Left renal pelvis (tissue), 4 donors: Measurements from ENCODE around the gene LPIN3. TPM values are rescaled to one million over a fixed set of nuclear protein-coding genes. Genes with fewer than 3 reads are reported as not detected.
A peak's percentile ranks its signal among the peaks of the same experiment; 100 is the strongest.

Source experiments
- DNase-seq, 4 donors: peaks; one replicate each; pipeline ENCODE4 v3.0.0-alpha.2; 2013; ENCODE audit warnings: low read depth in 4 of 4, low spot score in 3 of 4
- polyA plus RNA-seq, 4 donors: library from polyadenylated mRNA; unstranded; fragments of 120-200 nt; gene quantifications; one replicate each; pipeline ENCODE4 v1.2.1, GENCODE V29; 2013; ENCODE audit not compliant: insufficient read length in 4 of 4

Gene LPIN3
- polyA plus RNA-seq, 4 donors: 5.6 to 19.6 (median 10.5) TPM

DNA sequence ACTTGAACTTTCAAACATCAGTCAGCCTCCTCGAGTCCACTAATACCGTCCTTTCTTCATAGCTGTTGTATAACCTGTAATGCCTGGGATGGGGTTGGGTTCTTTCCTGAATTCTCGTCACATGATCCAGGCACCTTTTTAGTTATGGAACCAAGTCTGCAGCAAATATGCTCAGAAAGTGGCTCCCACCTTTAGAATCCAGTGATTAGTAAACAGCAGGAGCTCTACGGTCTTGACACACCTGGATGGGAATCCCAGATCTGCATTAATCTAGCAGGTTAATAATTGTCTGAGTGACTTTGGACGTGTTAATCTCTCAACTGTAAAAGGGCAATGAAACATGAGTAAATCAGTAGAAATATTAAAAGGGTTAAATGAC lies 22.4 kb upstream of the LPIN3 start:
- no peak for DNase-seq

DNA sequence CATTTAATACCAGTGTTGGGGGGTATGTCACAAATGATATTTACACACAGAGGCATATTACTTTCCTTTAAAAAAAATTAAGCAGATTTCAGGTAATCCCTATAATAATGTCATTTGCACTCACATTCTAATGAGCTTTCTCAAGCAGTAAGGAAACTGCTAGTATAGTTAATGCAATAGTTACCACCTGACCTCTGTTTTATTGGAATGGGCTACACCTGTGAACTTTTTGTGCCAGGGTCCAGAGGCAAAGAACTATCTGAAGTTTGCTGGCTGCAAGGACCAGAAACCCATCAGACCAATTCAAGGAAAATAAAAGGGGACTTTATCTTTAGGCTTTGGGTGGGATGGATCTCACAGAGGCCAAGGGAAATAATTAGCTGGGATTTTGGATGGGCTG lies 20.2 kb upstream of the LPIN3 start:
- DNase-seq: no peak

DNA sequence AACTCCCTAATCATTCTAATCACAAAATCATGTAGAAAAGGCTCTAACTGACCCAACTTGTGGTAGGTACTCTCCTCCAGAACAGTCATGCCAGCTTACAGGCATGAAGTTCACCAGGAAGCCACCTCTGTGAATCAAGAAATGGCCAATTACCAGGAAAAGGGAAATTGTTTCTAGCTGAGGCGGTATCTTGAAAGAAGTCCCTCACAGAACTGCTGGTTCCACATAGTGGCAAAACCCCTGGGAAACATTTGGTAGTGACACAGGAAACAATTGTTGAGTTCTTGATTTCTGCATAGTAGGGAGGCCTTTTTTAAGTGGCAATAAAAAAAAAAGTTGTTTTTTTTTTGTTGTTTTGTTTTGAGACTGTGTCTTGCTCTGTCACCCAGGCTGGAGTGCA lies 19.6 kb upstream of the LPIN3 start:
- no peak for DNase-seq

DNA sequence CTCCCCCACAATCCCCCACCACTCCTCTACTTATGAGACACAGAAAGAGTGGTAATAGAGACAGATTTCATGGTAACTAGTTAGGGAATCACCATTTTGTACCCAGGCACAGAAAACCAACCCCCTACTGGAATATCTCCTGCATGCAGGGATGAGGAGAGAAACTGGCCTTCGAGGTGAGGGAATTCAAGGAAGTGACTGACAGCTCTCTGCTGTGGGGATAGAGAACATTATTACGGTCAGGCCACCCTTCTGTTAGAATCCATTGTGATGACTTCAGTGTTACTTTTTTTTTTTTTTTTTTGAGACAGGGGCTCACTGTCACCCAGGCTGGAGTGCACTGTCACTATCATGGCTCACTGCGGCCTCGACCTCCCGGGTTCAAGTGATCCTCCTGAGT lies 13.4 kb upstream of the LPIN3 start:
- no peak for DNase-seq

DNA sequence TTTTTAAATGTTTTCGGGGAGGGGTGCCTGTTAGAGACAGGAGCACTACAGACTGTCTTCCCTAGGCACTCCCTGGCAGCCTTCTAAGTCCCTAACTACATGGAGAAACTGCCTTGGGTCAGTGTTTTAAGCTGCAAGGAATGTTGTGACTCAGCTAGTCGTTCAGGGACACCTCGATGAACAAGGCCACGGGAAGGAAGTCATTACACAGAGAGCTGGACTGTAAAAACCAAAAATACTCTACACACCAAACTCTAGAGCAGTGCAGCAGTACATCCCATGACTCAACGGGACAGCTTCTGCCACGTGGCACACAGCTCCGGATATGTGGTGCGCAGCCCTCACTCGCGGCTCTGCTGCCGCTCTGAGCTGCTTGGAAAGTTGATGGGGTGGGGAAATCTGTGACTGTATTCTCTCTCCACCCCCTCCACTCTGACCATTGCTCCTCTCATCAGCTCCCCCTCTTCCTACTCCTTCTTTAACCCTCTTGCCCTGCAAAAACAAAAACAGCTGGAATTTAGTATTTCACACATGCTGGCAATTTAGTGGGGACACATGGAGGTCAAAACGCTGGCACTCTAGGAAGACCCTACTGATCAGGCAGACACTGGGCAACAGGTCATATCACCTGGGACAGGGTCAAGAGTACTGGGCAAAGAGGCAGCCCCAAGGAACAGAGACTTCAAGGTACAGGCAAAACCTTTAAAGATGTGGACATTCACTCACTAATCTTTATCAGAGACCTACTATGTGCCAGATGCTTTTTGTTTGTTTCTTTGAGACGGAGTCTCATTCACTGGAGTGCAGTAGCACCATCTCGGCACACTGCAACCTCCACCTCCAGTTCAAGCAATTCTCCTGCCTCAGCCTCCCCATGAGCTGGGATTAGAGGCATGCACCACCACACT lies 10.9 kb upstream of the LPIN3 start:
- peak in 1 of 4 donors; percentile 42 for DNase-seq

DNA sequence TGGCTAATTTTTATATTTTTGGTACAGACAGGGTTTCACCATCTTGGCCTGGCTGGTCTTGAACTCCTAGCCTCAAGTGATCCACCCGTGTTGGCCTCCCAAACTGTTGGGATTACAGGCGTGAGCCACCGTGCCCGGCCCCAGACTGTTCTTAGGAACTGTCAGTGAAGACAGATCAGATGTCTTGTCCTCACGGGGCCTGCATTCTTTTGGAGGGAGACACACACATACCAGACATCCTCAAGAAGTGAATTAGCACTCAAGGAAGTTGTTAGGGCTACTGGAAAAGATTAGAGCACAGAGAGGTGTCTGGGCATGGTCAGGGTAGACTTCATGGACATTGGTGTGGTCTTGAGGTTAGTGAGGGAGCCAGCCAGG lies 10.3 kb upstream of the LPIN3 start:
- no peak for DNase-seq

DNA sequence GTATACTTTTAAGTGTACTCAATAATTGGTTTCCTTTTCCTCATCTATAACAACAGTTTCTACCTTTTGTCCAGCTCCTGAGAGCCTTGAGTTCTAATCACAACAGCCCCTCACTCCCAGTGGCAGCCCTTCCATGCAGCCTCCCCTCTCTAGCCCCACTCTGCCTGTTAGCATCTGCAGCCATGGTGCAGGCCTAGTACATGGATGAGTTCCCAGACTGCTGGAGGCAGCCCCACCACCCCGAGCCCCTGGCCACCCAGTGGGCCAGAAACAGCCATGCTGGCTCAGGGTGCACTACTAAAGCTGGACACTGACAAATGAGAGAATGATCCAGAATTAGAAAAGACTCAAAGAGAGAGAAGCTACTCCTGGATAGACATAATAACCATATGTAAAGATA lies 9.7 kb upstream of the LPIN3 start:
- no peak for DNase-seq

DNA sequence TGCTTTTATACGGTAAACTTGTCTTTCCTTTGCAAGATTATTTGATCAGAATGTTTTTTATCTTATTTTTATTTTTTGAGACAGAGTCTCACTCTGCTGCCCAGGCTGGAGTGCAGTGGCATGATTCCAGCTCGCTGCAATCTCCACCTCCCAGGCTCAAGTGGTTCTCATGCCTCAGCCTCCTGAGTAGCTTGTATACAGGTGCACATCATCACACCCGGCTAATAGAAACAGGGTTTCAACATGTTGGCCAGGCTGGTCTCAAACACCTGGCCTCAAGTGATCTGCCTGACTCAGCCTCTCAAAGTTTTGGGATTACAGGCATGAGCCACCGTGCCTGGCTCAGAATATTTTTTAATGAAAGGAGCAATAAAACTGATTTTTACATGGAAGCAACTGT lies 8.9 kb upstream of the LPIN3 start:
- no peak for DNase-seq

DNA sequence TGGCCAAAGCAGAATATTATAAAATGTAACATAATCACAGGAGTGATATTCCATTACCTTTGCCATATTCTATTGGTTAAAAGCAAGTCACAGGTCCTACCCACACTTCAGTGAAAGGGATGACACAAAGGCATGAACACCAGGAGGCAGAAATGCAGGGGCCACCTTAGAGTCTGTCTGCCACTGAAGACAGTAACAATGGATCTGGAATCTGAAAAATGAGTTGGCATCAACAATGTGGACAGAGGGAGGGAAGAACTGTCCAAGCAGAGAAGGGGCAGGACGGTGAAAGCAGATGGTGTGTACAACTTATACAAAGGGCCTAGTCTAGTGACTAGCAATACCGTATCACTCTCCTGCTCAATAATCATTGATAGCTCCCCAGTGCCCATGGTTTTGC lies 6.6 kb upstream of the LPIN3 start:
- DNase-seq: no peak

DNA sequence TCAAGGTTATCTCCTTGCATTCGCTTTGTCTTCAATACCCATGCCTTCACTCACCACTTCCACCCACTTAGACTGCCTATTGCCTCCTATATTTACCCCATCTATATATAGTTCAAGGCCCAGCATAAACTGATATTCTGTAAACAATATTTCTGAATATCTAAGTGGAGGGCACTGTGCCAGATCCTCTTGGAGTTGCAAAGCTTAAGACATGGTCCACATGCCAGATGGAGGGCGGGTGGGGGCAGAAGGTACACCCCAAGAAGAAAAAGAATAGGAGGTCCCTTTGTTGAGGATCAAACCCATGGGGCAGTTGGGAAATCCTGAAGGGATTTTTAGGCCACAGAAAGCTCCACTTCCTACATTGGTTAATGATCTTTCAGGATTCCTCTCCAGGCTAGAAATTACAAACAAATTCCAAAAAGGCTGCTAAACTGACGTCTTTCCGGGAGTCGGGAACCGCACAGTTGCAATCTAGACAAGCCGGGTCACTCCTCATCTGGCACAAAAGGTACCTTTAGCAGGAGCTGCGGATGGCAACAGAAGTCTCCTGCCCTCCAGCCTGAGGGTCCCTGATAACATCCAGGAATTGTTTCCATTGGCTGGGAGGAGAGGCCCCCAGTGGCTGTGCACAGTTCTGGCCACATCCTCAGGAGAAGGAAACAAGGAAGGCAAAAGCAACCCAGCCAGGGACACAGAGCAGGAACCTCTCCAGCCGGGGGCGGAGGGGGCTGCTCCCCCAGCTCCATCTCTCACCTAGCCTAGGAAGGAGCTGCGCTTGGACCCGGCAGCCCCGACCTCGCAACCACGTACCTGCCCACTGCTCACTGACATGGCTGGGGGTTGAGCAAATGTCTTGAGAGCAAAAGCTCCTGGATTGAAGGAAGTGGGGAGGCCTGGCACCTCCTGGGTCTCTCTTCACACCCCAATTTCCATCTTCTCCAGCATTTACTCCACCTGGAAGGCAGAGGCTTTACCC lies 5.9 kb upstream of the LPIN3 start:
- DNase-seq: no peak

DNA sequence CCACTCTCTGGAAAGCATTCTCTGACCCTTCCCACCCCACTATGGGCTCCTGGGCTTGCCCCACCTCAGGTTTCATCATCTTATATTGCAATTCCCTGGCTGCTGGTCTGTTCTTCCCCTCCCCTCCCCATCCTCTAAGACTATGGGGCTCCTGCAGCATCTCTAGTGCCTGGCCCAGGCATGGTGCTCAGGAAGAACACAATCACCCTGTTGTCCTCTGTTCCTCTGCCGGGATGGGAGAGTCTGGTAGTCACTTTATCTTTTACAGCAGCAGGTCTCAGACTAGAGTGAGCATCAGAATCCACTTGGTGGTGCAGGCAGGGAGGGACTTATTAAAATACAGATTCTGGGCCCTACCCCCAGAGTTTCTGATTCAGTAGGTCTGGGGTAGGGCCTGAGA lies 5.0 kb upstream of the LPIN3 start:
- no peak for DNase-seq

DNA sequence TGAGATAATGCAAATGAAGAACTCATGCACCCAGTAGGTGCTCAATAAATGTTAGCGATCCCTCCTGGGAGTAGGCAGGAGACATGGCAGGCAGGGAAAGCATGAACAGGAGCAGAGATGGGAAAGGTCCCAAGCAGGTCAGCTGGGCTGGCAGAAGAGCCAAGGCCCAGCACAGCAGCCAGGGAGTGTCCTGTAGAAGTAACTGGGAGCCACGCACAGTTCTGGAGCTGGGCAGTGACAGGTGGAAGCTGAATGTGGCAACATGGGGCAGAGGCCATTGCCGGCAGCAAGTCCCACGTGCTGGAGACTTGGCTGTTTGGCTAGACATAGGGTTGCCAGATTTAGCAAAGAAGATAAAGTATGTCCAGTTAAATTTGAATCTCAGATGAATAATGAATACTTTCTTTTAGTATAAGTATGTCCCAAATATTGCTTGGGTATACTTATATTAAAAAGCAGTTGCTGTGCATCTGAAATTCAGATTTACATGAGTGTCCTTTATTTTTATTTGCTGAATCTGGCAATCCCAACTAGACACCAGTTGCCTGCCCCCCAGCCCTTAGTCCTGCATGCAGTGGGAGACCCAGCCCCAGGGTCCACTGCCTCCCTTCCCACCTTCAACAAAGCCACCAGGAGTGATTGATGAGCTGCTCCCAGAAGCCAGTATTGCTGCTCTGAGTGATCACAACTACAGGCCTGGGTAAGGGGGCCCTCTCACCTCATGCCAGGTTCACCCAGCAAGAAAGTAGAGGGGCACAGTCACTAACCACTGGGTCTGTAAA lies 3.7 kb upstream of the LPIN3 start:
- DNase-seq: no peak

DNA sequence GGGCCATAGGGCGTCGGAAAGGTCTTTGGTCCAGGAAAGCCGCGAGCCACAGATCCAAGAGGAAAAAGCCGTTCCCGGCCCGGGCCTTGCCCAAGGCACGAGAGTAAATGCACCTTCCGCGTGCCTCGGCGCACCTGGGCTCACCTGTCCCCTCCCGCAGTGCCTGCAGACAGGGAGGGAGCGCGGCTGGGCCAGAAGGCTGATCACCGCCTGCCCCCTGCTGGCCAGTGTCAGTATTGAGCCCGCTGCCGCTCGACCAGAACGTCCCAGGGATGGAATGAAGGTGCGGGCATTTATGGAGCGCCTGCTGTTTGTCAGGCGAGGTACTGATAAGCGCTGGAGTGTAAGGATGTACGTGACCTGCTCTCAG lies 679 bp upstream of the LPIN3 start:
- peak in 1 of 4 donors; percentile 59 for DNase-seq

DNA sequence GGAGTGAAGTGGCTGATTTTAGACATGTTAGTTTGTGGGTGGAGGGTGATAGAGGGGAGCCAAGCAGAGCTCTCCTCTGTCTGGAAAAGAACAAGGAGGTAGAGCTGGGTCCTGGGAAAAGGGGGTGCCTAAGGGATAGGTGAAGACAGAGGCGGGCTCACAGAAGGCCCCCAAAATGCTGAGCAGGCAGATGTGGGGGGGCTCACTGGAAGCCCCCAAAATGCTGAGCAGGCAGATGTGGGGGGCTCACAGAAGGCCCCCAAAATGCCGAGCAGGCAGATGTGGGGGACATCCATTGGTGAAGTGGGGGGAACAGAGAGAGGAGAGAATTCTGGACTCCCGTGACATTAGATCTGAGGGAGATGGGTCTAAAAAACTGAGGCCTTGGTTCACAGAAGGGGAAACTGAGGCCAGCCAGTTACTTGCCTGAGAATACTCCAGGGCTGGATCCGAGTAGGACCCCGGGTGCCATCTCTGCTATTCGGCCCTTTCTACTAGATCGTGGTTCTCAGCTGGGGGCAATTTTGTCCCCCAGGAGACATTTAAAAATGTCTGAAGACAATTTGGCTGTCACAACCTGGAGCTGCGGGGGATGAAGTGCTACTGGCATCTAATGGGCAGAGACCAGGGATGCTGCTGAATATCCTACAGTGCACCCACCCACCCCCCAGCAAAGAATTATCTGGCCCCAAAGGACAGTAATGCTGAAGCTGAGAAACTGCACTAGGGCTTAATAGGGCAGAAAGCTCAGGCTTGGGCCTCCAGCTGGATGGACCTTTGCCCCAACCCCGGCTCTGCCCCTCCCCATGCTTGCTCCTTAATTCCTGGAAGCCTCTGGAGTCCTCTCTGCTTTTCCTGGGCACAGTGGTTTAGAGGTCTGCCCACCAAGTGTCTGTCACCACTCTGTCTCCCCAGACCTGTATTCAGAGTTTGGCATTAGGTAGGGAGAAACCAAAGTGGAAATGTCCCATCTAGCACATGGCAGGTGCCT lies 2.1 kb downstream of the LPIN3 start:
- no peak for DNase-seq

DNA sequence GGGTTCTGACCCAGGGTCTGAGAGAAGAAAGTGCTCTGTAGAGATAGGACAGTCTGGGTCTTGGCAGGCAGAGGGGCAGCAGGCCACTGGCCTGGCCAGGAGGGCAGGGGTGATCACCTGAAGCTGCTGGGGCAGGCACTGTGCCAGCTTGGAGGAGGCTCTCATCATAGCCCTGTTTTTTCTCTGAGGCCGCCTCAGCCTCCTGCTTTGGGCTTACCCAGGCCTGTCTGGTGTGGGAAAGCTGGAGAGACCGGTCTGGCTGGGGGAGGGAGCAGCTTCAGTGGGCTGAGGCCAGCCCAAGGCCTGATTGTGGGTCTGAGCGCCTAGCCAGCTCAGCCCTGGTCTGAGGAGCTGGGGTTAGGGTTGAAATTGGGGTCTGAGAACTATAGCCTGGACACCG lies 3.9 kb downstream of the LPIN3 start:
- no peak for DNase-seq

DNA sequence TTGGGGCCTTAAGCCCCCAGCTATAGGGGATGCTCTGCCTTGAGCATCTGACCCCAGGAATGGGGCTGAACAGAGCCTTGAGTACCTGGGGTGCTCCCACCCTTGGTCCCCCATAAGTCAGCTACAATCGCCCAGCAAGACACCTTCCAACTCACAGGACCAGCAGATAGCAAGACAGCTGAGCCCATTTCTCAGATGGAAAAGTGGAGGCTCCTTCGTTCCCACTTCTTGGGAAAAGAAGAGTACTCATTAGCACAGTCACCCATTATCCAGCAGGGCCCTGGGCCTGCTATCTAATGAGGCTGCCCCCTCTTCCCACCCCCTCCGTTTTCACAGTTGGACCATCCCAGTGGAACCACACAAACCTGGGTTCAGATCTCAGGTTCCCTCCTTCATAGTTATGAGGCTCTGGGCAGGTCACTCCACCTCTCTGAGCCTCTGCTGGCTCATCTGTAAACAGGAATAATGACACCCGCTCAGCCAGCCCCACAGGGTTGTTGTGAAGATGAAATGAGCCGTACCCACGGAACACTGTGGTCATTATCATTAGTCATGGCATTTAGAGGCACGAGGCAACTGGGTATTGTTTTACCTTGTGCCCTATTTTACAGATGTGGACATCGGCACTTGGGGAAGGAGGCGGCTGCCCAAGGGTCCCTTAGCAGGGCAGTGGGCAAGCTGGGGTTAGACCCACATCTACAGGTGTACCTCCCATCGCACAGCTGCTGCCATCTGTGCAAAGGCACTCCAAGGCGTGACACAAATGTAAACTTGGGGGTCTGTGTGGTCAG lies 4.5 kb downstream of the LPIN3 start:
- no peak for DNase-seq

DNA sequence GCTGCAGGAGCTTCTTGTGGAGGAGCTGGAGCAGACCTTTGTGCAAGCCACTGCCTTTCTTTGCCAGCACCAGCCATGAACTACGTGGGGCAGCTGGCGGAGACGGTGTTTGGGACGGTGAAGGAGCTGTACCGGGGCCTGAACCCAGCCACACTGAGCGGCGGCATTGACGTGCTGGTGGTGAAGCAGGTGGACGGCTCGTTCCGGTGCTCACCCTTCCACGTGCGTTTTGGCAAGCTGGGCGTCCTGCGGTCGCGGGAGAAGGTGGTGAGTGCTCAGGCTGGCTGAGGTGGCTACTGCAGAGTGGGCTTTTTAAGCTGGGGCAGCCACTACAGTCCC lies 5.1 kb downstream of the LPIN3 start:
- no peak for DNase-seq

DNA sequence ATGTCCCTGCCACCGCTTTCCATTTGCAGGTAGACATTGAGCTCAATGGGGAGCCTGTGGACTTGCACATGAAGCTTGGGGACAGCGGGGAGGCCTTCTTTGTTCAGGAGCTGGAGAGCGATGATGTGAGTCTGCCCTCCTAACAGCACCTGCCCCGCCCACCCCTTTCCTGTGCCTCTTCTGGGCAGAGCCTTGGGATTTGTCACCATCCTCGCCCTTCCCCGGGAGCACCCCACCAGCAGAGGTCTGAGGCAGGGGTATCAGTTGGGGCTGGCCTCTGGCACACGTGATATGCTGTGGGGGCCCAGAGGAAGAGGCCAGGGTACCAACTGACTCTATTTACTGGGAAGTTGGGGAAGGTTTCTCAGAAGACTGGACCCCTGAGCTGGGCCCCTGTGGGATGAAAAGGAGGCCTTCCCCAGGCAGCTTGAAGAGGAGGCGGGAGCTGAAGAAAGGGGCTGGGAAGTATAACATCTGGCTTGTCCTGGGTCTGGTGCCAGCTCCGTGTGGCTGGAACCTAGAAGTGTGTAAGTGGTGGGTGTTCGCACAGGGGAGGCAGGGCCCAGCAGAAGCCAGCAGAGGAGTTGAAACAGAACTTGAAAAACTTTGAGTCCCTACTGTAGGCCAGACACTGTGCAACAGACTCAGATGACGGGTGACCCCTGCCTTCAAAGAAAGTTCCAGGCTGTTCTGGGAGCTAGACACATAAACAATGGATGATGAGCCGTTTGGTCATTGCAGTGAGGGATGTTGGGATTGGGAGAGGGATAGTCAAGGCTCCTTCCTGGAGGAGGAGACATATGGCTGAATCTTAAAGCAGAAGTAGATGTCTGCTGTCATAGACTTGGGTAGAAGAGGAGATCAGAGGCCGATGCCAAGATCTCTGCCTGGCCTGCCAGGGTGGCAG lies 7.2 kb downstream of the LPIN3 start:
- no peak for DNase-seq
